ENCODE data around the gene FAM83E.

FAM83E gene

GRCh38 chr19:48575931-48576622, 38.8 kb downstream of the FAM83E start:
- in situ Hi-C loops (cut with MboI; ENCODE audit: low sequenced_read_pairs, unreplicated experiment): loop anchor here (25.0 kb wide), 1 partner anchor 264 kb away; a partner anchor contains a TSS
- no peak for TF ChIP-seq CTCF (IDR thresholded peaks at IDR 0.05; ENCODE audit: borderline replicate concordance, control extremely low read depth, extremely low read depth, insufficient read depth, missing control alignments)
- DNase-seq (ENCODE audit: low spot score): no peak

GRCh38 chr19:48573163-48573505, 41.7 kb downstream of the FAM83E start:
- in situ Hi-C loops (cut with MboI; ENCODE audit: low sequenced_read_pairs, unreplicated experiment): no loop called here
- DNase-seq (ENCODE audit: low spot score): no peak
- no peak for TF ChIP-seq CTCF (IDR thresholded peaks at IDR 0.05; ENCODE audit: borderline replicate concordance, control extremely low read depth, extremely low read depth, insufficient read depth, missing control alignments)

- DNase-seq (ENCODE audit: low spot score): no peak
- in situ Hi-C loops (cut with MboI; ENCODE audit: low sequenced_read_pairs, unreplicated experiment): no loop called here
- no peak for TF ChIP-seq CTCF (IDR thresholded peaks at IDR 0.05; ENCODE audit: borderline replicate concordance, control extremely low read depth, extremely low read depth, insufficient read depth, missing control alignments)
Observed at GRCh38 chr19:48571378-48572162, 43.3 kb downstream of the FAM83E start.

- in situ Hi-C loops (cut with MboI; ENCODE audit: low sequenced_read_pairs, unreplicated experiment): no loop called here
- TF ChIP-seq CTCF (IDR thresholded peaks at IDR 0.05; ENCODE audit: borderline replicate concordance, control extremely low read depth, extremely low read depth, insufficient read depth, missing control alignments): no peak
- DNase-seq (ENCODE audit: low spot score): no peak
Observed at GRCh38 chr19:48569814-48570213, 45.1 kb downstream of the FAM83E start.

- no peak for TF ChIP-seq CTCF (IDR thresholded peaks at IDR 0.05; ENCODE audit: borderline replicate concordance, control extremely low read depth, extremely low read depth, insufficient read depth, missing control alignments)
- in situ Hi-C loops (cut with MboI; ENCODE audit: low sequenced_read_pairs, unreplicated experiment): no loop called here
Observed at GRCh38 chr19:48568345-48568886, 46.5 kb downstream of the FAM83E start.

GRCh38 chr19:48565090-48565489, 49.8 kb downstream of the FAM83E start:
- TF ChIP-seq CTCF (IDR thresholded peaks at IDR 0.05; ENCODE audit: borderline replicate concordance, control extremely low read depth, extremely low read depth, insufficient read depth, missing control alignments): no peak
- in situ Hi-C loops (cut with MboI; ENCODE audit: low sequenced_read_pairs, unreplicated experiment): no loop called here
- no peak for DNase-seq (ENCODE audit: low spot score)

More at GRCh38 chr19:48568345-48568886, 46.5 kb downstream of the FAM83E start:
- DNase-seq (ENCODE audit: low spot score): no peak
